ENCODE measurements around the gene PARP11.

GRCh38 chr12:3898756-3899155 lies 25.6 kb upstream of the PARP11 start:
- TF ChIP-seq CTCF (conservative IDR thresholded peaks at IDR 0.05 in 1 of 2, IDR thresholded peaks at IDR 0.05 in 1 of 2; ENCODE audit: extremely low read depth in 1 of 2, insufficient read depth in 1 of 2, low read depth in 1 of 2, low read length in 2 of 2) (no peak), EZH2 (IDR thresholded peaks at IDR 0.05; ENCODE audit: borderline replicate concordance, low read length) (no peak)

Data from mammary epithelial cell (primary cell).